HepG2 (cell line): ENCODE data around the gene ZMYND10. TPM values are rescaled to one million over a fixed set of nuclear protein-coding genes. Genes with fewer than 3 reads are reported as not detected.

ENCODE experiments used
- ARID3A ChIP-seq: IDR thresholded peaks from 2 replicates; pipeline ENCODE4 v1.6.1; 2012; ENCODE audit warnings: low read depth, low read length, improper control_type of control experiment
- CAMTA2 ChIP-seq: sonication (generic); formaldehyde crosslinking; IDR thresholded peaks from 2 replicates; pipeline ENCODE4 v1.4.0; 2020; ENCODE audit warnings: mild to moderate bottlenecking, missing genetic modification reagents, borderline replicate concordance
- HBP1 ChIP-seq: IDR thresholded peaks from 2 replicates; pipeline ENCODE4 v1.6.1; 2016; ENCODE audit warnings: low read depth, control low read depth
- JARID2 ChIP-seq: sonication (generic); formaldehyde crosslinking; IDR thresholded peaks from 2 replicates; pipeline ENCODE4 v1.8.1; 2023; ENCODE audit warnings: missing genetic modification reagents, inconsistent platforms; ENCODE audit not compliant: insufficient replicate concordance
- MAFK ChIP-seq, 2 experiments: IDR thresholded peaks in 1 of 2; conservative IDR thresholded peaks in 1 of 2; 2 replicates each; pipeline ENCODE4 v1.6.1; 2011; ENCODE audit warnings: improper control_type of control experiment in 2 of 2, low read length in 2 of 2
- MLXIP ChIP-seq: sonication (generic); formaldehyde crosslinking; IDR thresholded peaks from 2 replicates; pipeline ENCODE4 v1.9.0; 2021; ENCODE audit warnings: missing genetic modification reagents, borderline replicate concordance
- MYNN ChIP-seq: sonication (generic); formaldehyde crosslinking; IDR thresholded peaks from 2 replicates; pipeline ENCODE4 v1.4.0; 2020; ENCODE audit warnings: mild to moderate bottlenecking, low read depth, missing genetic modification reagents
- PHF20 ChIP-seq: sonication (generic); formaldehyde crosslinking; IDR thresholded peaks from 2 replicates; pipeline ENCODE4 v1.5.0; 2020; ENCODE audit warnings: mild to moderate bottlenecking, missing genetic modification reagents
- PTBP1 ChIP-seq: fragments of 200-400 bp; formaldehyde crosslinking; IDR thresholded peaks from 2 replicates; pipeline ENCODE4 v1.6.1; 2018; ENCODE audit warnings: low read length, low read depth; ENCODE audit not compliant: poor library complexity, severe bottlenecking
- SOX5 ChIP-seq: IDR thresholded peaks from 2 replicates; pipeline ENCODE4 v1.6.1; 2016; ENCODE audit warnings: borderline replicate concordance
- ZBTB49 ChIP-seq: sonication (generic); formaldehyde crosslinking; IDR thresholded peaks from 2 replicates; pipeline ENCODE4 v1.4.0; 2020; ENCODE audit warnings: missing genetic modification reagents, borderline replicate concordance
- ZNF138 ChIP-seq: sonication (generic); formaldehyde crosslinking; IDR thresholded peaks from 2 replicates; pipeline ENCODE4 v1.5.0; 2020; ENCODE audit warnings: mild to moderate bottlenecking, low read depth, missing genetic modification reagents
- ZNF20 ChIP-seq: sonication (generic); formaldehyde crosslinking; IDR thresholded peaks from 2 replicates; pipeline ENCODE4 v1.4.0; 2020; ENCODE audit warnings: mild to moderate bottlenecking, moderate library complexity, missing genetic modification reagents
- ZNF326 ChIP-seq: sonication (generic); formaldehyde crosslinking; IDR thresholded peaks from 2 replicates; pipeline ENCODE4 v1.4.0; 2020; ENCODE audit warnings: missing genetic modification reagents, borderline replicate concordance
- ZNF367 ChIP-seq: sonication (generic); formaldehyde crosslinking; IDR thresholded peaks from 2 replicates; pipeline ENCODE4 v1.4.0; 2020; ENCODE audit warnings: missing genetic modification reagents, borderline replicate concordance
- ZNF432 ChIP-seq: sonication (generic); formaldehyde crosslinking; IDR thresholded peaks from 2 replicates; pipeline ENCODE4 v1.5.0; 2020; ENCODE audit warnings: missing genetic modification reagents, mild to moderate bottlenecking, borderline replicate concordance
- ZNF451 ChIP-seq: sonication (generic); formaldehyde crosslinking; IDR thresholded peaks from 2 replicates; pipeline ENCODE4 v1.5.0; 2020; ENCODE audit warnings: mild to moderate bottlenecking, missing genetic modification reagents
- ZNF619 ChIP-seq: sonication (generic); formaldehyde crosslinking; IDR thresholded peaks from 2 replicates; pipeline ENCODE4 v1.4.0; 2020; ENCODE audit warnings: mild to moderate bottlenecking, missing genetic modification reagents
- ZNF788 ChIP-seq: sonication (generic); formaldehyde crosslinking; IDR thresholded peaks from 2 replicates; pipeline ENCODE4 v1.5.0; 2020; ENCODE audit warnings: mild to moderate bottlenecking, missing genetic modification reagents, borderline replicate concordance
- ZSCAN29 ChIP-seq: sonication (generic); formaldehyde crosslinking; conservative IDR thresholded peaks from 2 replicates; pipeline ENCODE4 v1.4.0; 2020; ENCODE audit warnings: mild to moderate bottlenecking, missing genetic modification reagents
- ZSCAN9 ChIP-seq: IDR thresholded peaks from 2 replicates; pipeline ENCODE4 v1.6.1; 2016; ENCODE audit warnings: borderline replicate concordance
- polyA plus RNA-seq, 8 experiments: library from polyadenylated mRNA; depleted of rRNA in 3 of 8; stranded (reverse) in 7 of 8; unstranded in 1 of 8; fragments of >200 nt; fragmentation: Illumina TruSeq in 4 of 8; extraction: Trizol in 4 of 8; gene quantifications; 2 replicates each; pipeline versions ENCODE4 v1.2.1 to v1.2.3, GENCODE V29; 2011 to 2016; ENCODE audit warnings: low read depth in 4 of 8, missing spikeins in 1 of 8, mixed read lengths in 1 of 8; ENCODE audit not compliant: insufficient read depth in 1 of 8
- total RNA-seq, 5 experiments: library from RNA; depleted of rRNA; stranded (reverse); fragments of >200 nt; fragmentation: Illumina TruSeq; extraction: Trizol; gene quantifications; 2 replicates each; pipeline ENCODE4 v1.2.3, GENCODE V29; 2016; ENCODE audit warnings: low read depth in 1 of 5

The ZMYND10 gene
- total and polyA plus RNA-seq, 2 of the 13 experiments (the other 11 are each of a cell fraction or from before 2014, with no cell fraction given) = 0.60 to 0.74 TPM

- TF ChIP-seq MLXIP (no peak), ARID3A (no peak), ZSCAN9 (no peak; the same call in 1 of the 2 replicates), ZNF20 (CRISPR knock-in tag) (no peak), ZNF138 (peak; percentile 76; the same call in 1 of the 2 replicates), HBP1 (peak; percentile 69), CAMTA2 (CRISPR knock-in tag) (no peak), ZNF788 (CRISPR knock-in tag) (peak; percentile 84; the same call in 1 of the 2 replicates), ZNF619 (CRISPR knock-in tag) (no peak), MYNN (CRISPR knock-in tag) (no peak), ZNF432 (CRISPR knock-in tag) (no peak), ZBTB49 (CRISPR knock-in tag) (no peak), PTBP1 (peak; percentile 74), ZNF367 (CRISPR knock-in tag) (no peak), ZNF451 (peak; percentile 36; the same call in 1 of the 2 replicates), JARID2 (CRISPR knock-in tag) (peak; percentile 53), SOX5 (no peak), PHF20 (CRISPR knock-in tag) (peak; percentile 58; the same call in 1 of the 2 replicates), ZNF326 (CRISPR knock-in tag) (peak; percentile 39; the same call in 1 of the 2 replicates), ZSCAN29 (CRISPR knock-in tag) (no peak), MAFK (conservative IDR thresholded peaks at IDR 0.05 in 1 of 2, IDR thresholded peaks at IDR 0.05 in 1 of 2; ENCODE audit: low read length in 2 of 2) (no peak)
Observed at GRCh38 chr3:50298836-50299637, 46.5 kb downstream of the ZMYND10 start, which contains the start of the genes HYAL3 and NAA80 (continued).
